Prostate gland (tissue), 2 donors: ENCODE measurements around the gene CHID1.

Experiments
- POLR2A ChIP-seq: fragments of 450-650 bp; IDR thresholded peaks from one replicate; pipeline ENCODE4 v1.6.1; 2016; ENCODE audit warnings: antibody characterized with exemption, mild to moderate bottlenecking
- TF ChIP-seq, protein P1 (sequence below), 4 experiments: fragments of 200-600 bp in 2 of 4; fragments of 450-650 bp in 2 of 4; sonication (generic) in 2 of 4; IDR thresholded peaks; 1 replicate in 3 of 4; 2 replicates in 1 of 4; pipeline ENCODE4 v1.5.1; 2016 to 2019; ENCODE audit warnings: antibody characterized with exemption in 4 of 4, mild to moderate bottlenecking in 2 of 4, moderate library complexity in 2 of 4

DNA sequence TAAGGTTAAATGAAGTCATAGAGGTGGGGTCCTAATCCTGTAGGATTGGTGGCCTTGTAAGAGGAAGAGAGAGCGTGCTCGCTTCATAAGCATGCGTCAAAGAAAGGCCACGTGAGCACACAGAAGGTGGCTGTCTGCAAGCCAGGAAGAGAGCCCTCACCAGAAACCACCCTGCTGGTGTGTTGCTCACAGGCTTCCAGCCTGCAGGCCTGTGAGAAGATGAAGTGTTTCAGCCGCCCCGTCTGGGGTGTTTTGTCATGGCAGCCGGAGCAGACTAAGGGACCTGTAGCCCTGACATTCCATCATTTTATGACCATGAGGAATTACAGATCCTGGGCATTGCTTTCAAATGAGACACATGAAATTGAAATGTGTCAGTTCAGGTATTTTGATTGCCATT, 47.5 kb upstream of the CHID1 start:
- TF ChIP-seq, protein P1, sequence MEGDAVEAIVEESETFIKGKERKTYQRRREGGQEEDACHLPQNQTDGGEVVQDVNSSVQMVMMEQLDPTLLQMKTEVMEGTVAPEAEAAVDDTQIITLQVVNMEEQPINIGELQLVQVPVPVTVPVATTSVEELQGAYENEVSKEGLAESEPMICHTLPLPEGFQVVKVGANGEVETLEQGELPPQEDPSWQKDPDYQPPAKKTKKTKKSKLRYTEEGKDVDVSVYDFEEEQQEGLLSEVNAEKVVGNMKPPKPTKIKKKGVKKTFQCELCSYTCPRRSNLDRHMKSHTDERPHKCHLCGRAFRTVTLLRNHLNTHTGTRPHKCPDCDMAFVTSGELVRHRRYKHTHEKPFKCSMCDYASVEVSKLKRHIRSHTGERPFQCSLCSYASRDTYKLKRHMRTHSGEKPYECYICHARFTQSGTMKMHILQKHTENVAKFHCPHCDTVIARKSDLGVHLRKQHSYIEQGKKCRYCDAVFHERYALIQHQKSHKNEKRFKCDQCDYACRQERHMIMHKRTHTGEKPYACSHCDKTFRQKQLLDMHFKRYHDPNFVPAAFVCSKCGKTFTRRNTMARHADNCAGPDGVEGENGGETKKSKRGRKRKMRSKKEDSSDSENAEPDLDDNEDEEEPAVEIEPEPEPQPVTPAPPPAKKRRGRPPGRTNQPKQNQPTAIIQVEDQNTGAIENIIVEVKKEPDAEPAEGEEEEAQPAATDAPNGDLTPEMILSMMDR (IDR thresholded peaks at IDR 0.05), result no peak
- no peak for TF ChIP-seq POLR2A
